HepG2 (cell line): ENCODE data around the gene CTBP1. TPM values are rescaled to one million over a fixed set of nuclear protein-coding genes. Genes with fewer than 3 reads are reported as not detected.

Experiments
- ATAC-seq: fragments of 200-7000 bp; cut with Tn5 transposase; 3 replicates; pipeline ENCODE4 v1.9.1; 2020; ENCODE audit warnings: mild to moderate bottlenecking, moderate library complexity
- BruUV-seq: library from RNA; stranded (reverse); fragments of 400-500 nt; replicated peaks from 2 replicates; lab custom pipeline; 2021; lab: Mats Ljungman, UMichigan
- CTCF ChIA-PET: fragments of 300-600 bp; formaldehyde crosslinking; extraction: SDS; loops from one replicate; lab custom pipeline; 2021; ENCODE audit warnings: low total read pairs, inconsistent platforms, low intra/inter-chr PET ratio; lab: Yijun Ruan, JAX
- POLR2A ChIA-PET: fragments of 350-600 bp; sonication (Branson Sonifier 250); formaldehyde crosslinking; loops from one replicate; lab custom pipeline; 2020; ENCODE audit warnings: antibody characterized with exemption, inconsistent platforms; lab: Yijun Ruan, JAX
- DNase-seq: peaks from one replicate; pipeline ENCODE4 v3.0.0-alpha.2; 2015; ENCODE audit warnings: low spot score
- FAIRE-seq: peaks from 3 replicates; lab custom pipeline; 2011; peaks lifted over from hg19 to GRCh38; lab: Jason Lieb, UNC
- H2AFZ ChIP-seq: one replicate; pipeline ENCODE4 v1.6.1; 2011; ENCODE audit warnings: low read length, inconsistent platforms
- H3K27ac ChIP-seq: fragments of 300-600 bp; 3 replicates; pipeline ENCODE4 v1.8.0; 2011; ENCODE audit warnings: mixed run types, mild to moderate bottlenecking, mixed read lengths, low read length, inconsistent platforms; ENCODE audit not compliant: insufficient read depth; ENCODE audit errors: extremely low read length
- H3K27me3 ChIP-seq, 2 experiments: fragments of 200-600 bp in 1 of 2; 2 replicates in 1 of 2; 3 replicates in 1 of 2; pipeline versions ENCODE4 v1.6.0 to v1.8.0; 2011; ENCODE audit warnings: low read length in 2 of 2, mild to moderate bottlenecking in 2 of 2, moderate library complexity in 2 of 2, inconsistent platforms in 1 of 2; ENCODE audit not compliant: insufficient read depth in 2 of 2, control insufficient read depth in 1 of 2
- H3K36me3 ChIP-seq, 2 experiments: fragments of 200-600 bp in 1 of 2; replicated peaks in 1 of 2; 2 replicates in 1 of 2; 3 replicates in 1 of 2; pipeline versions ENCODE4 v1.5.1 to v1.8.0; 2011; ENCODE audit warnings: low read length in 2 of 2, inconsistent platforms in 1 of 2; ENCODE audit not compliant: insufficient read depth in 2 of 2, control insufficient read depth in 1 of 2
- H3K4me1 ChIP-seq: 2 replicates; pipeline ENCODE4 v1.5.1; 2012; ENCODE audit warnings: low read length, inconsistent platforms; ENCODE audit not compliant: insufficient read depth
- H3K4me2 ChIP-seq: 2 replicates; pipeline ENCODE4 v1.6.0; 2011; ENCODE audit warnings: low read depth, low read length, inconsistent platforms
- H3K4me3 ChIP-seq, 3 experiments: fragments of 200-600 bp in 1 of 3; sonication (generic), shearing (Covaris generic) in 1 of 3; replicated peaks in 1 of 3; 2 replicates each; pipeline ENCODE4 v1.5.1; 2011 to 2016; ENCODE audit warnings: low read length in 3 of 3, inconsistent platforms in 2 of 3, low read depth in 2 of 3, mild to moderate bottlenecking in 2 of 3, control low read depth in 1 of 3, mixed read lengths in 1 of 3; ENCODE audit not compliant: insufficient read depth in 1 of 3
- H3K79me2 ChIP-seq: one replicate; pipeline ENCODE4 v1.6.1; 2011; ENCODE audit warnings: low read length, inconsistent platforms; ENCODE audit not compliant: insufficient read depth
- H3K9ac ChIP-seq: 2 replicates; pipeline ENCODE4 v1.6.0; 2011; ENCODE audit warnings: mild to moderate bottlenecking, low read depth, low read length, inconsistent platforms; ENCODE audit not compliant: insufficient read depth
- H3K9me3 ChIP-seq: 2 replicates; pipeline ENCODE4 v1.5.1; 2012; ENCODE audit warnings: mild to moderate bottlenecking, low read length
- H4K20me1 ChIP-seq: 2 replicates; pipeline ENCODE4 v1.6.0; 2011; ENCODE audit warnings: inconsistent platforms, mild to moderate bottlenecking, low read length, moderate library complexity; ENCODE audit not compliant: insufficient read depth
- JUND ChIP-seq: sonication (generic); formaldehyde crosslinking; IDR thresholded peaks from 2 replicates; pipeline ENCODE4 v1.8.0; 2022; ENCODE audit warnings: mild to moderate bottlenecking, missing genetic modification reagents
- PAX8 ChIP-seq: sonication (generic); formaldehyde crosslinking; IDR thresholded peaks from 2 replicates; pipeline ENCODE4 v1.8.0; 2022; ENCODE audit warnings: mild to moderate bottlenecking, missing genetic modification reagents, borderline replicate concordance
- SP5 ChIP-seq: IDR thresholded peaks from 2 replicates; pipeline ENCODE4 v1.6.1; 2016; ENCODE audit warnings: low read depth, borderline replicate concordance
- SUZ12 ChIP-seq: fragments of 150-350 bp; IDR thresholded peaks from 2 replicates; pipeline ENCODE4 v1.6.1; 2014; ENCODE audit warnings: low read depth, low read length
- THAP11 ChIP-seq: IDR thresholded peaks from 2 replicates; pipeline ENCODE4 v1.6.1; 2016; ENCODE audit warnings: missing biosample characterization, missing genetic modification reagents
- ZNF792 ChIP-seq: IDR thresholded peaks from 2 replicates; pipeline ENCODE4 v1.6.1; 2016
- ZNF839 ChIP-seq: sonication (generic); formaldehyde crosslinking; IDR thresholded peaks from 2 replicates; pipeline ENCODE4 v1.4.0; 2020; ENCODE audit warnings: missing genetic modification reagents, mild to moderate bottlenecking, borderline replicate concordance
- WGBS: methylation state at CpG from one replicate; pipeline ENCODE4 v1.1.6; 2017; ENCODE audit warnings: low lambda C conversion rate; 5-methylcytosine and 5-hydroxymethylcytosine counted together
- in situ Hi-C: cut with HindIII; loops from 2 replicates; pipeline ENCODE4 v1.10.0; 2017; ENCODE audit warnings: low pct_unique_long_range_greater_than_20kb; ENCODE audit not compliant: extremely low pct_ligation_motif_present
- intact Hi-C: fragments of 100-400 bp; cut with micrococcal nuclease; formaldehyde crosslinking; loops from one replicate; pipeline ENCODE4 v1.10.0; 2022; ENCODE audit not compliant: unreplicated experiment
- polyA plus RNA-seq, 8 experiments: library from polyadenylated mRNA; depleted of rRNA in 3 of 8; stranded (reverse) in 7 of 8; unstranded in 1 of 8; fragments of >200 nt; fragmentation: Illumina TruSeq in 4 of 8; extraction: Trizol in 4 of 8; gene quantifications; 2 replicates each; pipeline versions ENCODE4 v1.2.1 to v1.2.3, GENCODE V29; 2011 to 2016; ENCODE audit warnings: low read depth in 4 of 8, missing spikeins in 1 of 8, mixed read lengths in 1 of 8; ENCODE audit not compliant: insufficient read depth in 1 of 8
- total RNA-seq, 5 experiments: library from RNA; depleted of rRNA; stranded (reverse); fragments of >200 nt; fragmentation: Illumina TruSeq; extraction: Trizol; gene quantifications; 2 replicates each; pipeline ENCODE4 v1.2.3, GENCODE V29; 2016; ENCODE audit warnings: low read depth in 1 of 5
- TF ChIP-seq, protein P1 (sequence below): sonication (generic); formaldehyde crosslinking; IDR thresholded peaks from 2 replicates; pipeline ENCODE4 v1.8.0; 2022; ENCODE audit warnings: missing genetic modification reagents, mild to moderate bottlenecking, moderate library complexity, borderline replicate concordance
- TF ChIP-seq, protein P2 (sequence below): sonication (generic); formaldehyde crosslinking; IDR thresholded peaks from 2 replicates; pipeline ENCODE4 v1.9.0; 2022; ENCODE audit warnings: low read depth, missing genetic modification reagents
- TF ChIP-seq, protein P3 (sequence below): sonication (generic); formaldehyde crosslinking; IDR thresholded peaks from 2 replicates; pipeline ENCODE4 v1.4.0; 2020; ENCODE audit warnings: missing genetic modification reagents

CTBP1 gene
- total and polyA plus RNA-seq, 2 of the 13 experiments (the other 11 are each of a cell fraction or from before 2014, with no cell fraction given): 78.5 to 112 TPM

DNA sequence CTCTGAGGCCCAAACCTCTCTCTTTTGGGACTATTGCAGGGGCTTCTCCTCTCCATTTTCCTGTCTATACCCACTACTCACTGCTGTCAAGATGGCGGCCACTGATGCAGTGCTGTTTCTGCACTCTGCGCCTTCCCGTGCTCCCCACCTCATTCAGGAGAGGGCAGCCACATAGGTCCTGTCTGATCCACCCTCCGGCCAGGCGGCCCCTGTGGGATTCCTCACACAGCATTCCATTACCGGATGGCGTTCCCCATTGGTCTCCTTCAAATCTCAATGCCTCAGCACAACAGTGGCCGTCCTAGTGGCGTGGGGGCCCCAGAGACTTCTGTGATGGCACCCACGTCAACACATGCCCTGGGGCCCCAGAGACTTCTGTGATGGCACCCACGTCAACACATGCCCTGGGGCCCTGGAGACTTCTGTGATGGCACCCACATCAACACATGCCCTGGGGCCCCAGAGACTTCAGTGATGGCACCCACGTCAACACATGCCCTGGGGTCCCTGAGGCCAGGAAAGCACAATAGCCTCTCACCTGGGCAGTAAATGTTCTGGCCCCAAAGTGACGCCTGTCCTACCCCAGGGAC is 83.9 kb downstream of the CTBP1 start:
- in situ Hi-C loops (no loop called here), intact Hi-C loops (no loop called here)
- POLR2A ChIA-PET: no interaction called here
- ATAC-seq (no peak), FAIRE-seq (no peak), DNase-seq (no peak)
- no peaks in the 10 kb centered on the region for H3K9me3 ChIP-seq
- H2AFZ ChIP-seq: no peak overlapping the region
- H3K27ac ChIP-seq: no peak overlapping the region
- H3K27me3 ChIP-seq: peaks cover 2 to 6% of the 10 kb centered on the region in 2 experiments; a peak in 3 of 5 replicates
- no TSS peak for BruUV-seq
- no peak overlapping the region for H3K4me3 ChIP-seq
- CTCF ChIA-PET: no interaction called here
- H3K36me3 ChIP-seq: peaks cover 0 to 7% of the 10 kb centered on the region in 2 experiments; a peak in 2 of 5 replicates
- H4K20me1 ChIP-seq: no peaks in the 10 kb centered on the region
- no peak overlapping the region for H3K4me2 ChIP-seq
- H3K79me2 ChIP-seq: no peaks in the 10 kb centered on the region
- WGBS: 69% methylated on average over 11 of the region's 13 CpGs
- TF ChIP-seq, protein P1, sequence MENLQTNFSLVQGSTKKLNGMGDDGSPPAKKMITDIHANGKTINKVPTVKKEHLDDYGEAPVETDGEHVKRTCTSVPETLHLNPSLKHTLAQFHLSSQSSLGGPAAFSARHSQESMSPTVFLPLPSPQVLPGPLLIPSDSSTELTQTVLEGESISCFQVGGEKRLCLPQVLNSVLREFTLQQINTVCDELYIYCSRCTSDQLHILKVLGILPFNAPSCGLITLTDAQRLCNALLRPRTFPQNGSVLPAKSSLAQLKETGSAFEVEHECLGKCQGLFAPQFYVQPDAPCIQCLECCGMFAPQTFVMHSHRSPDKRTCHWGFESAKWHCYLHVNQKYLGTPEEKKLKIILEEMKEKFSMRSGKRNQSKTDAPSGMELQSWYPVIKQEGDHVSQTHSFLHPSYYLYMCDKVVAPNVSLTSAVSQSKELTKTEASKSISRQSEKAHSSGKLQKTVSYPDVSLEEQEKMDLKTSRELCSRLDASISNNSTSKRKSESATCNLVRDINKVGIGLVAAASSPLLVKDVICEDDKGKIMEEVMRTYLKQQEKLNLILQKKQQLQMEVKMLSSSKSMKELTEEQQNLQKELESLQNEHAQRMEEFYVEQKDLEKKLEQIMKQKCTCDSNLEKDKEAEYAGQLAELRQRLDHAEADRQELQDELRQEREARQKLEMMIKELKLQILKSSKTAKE (CRISPR knock-in tag): no peak
- TF ChIP-seq JUND (CRISPR knock-in tag) (no peak), ZNF839 (no peak), ZNF792 (CRISPR knock-in tag) (no peak), PAX8 (CRISPR knock-in tag) (no peak), SUZ12 (no peak), SP5 (CRISPR knock-in tag) (no peak), THAP11 (CRISPR knock-in tag) (no peak)
- TF ChIP-seq, protein P2, sequence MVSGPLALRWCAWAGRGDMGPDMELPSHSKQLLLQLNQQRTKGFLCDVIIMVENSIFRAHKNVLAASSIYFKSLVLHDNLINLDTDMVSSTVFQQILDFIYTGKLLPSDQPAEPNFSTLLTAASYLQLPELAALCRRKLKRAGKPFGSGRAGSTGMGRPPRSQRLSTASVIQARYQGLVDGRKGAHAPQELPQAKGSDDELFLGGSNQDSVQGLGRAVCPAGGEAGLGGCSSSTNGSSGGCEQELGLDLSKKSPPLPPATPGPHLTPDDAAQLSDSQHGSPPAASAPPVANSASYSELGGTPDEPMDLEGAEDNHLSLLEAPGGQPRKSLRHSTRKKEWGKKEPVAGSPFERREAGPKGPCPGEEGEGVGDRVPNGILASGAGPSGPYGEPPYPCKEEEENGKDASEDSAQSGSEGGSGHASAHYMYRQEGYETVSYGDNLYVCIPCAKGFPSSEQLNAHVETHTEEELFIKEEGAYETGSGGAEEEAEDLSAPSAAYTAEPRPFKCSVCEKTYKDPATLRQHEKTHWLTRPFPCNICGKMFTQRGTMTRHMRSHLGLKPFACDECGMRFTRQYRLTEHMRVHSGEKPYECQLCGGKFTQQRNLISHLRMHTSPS (CRISPR knock-in tag): no peak
- TF ChIP-seq, protein P3, sequence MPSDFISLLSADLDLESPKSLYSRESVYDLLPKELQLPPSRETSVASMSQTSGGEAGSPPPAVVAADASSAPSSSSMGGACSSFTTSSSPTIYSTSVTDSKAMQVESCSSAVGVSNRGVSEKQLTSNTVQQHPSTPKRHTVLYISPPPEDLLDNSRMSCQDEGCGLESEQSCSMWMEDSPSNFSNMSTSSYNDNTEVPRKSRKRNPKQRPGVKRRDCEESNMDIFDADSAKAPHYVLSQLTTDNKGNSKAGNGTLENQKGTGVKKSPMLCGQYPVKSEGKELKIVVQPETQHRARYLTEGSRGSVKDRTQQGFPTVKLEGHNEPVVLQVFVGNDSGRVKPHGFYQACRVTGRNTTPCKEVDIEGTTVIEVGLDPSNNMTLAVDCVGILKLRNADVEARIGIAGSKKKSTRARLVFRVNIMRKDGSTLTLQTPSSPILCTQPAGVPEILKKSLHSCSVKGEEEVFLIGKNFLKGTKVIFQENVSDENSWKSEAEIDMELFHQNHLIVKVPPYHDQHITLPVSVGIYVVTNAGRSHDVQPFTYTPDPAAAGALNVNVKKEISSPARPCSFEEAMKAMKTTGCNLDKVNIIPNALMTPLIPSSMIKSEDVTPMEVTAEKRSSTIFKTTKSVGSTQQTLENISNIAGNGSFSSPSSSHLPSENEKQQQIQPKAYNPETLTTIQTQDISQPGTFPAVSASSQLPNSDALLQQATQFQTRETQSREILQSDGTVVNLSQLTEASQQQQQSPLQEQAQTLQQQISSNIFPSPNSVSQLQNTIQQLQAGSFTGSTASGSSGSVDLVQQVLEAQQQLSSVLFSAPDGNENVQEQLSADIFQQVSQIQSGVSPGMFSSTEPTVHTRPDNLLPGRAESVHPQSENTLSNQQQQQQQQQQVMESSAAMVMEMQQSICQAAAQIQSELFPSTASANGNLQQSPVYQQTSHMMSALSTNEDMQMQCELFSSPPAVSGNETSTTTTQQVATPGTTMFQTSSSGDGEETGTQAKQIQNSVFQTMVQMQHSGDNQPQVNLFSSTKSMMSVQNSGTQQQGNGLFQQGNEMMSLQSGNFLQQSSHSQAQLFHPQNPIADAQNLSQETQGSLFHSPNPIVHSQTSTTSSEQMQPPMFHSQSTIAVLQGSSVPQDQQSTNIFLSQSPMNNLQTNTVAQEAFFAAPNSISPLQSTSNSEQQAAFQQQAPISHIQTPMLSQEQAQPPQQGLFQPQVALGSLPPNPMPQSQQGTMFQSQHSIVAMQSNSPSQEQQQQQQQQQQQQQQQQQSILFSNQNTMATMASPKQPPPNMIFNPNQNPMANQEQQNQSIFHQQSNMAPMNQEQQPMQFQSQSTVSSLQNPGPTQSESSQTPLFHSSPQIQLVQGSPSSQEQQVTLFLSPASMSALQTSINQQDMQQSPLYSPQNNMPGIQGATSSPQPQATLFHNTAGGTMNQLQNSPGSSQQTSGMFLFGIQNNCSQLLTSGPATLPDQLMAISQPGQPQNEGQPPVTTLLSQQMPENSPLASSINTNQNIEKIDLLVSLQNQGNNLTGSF (CRISPR knock-in tag): no peak
- H3K9ac ChIP-seq: no peak overlapping the region
- peaks cover 8% of the 10 kb centered on the region; the same call in 1 of the 2 replicates for H3K4me1 ChIP-seq
